ENCODE measurements around the gene NRXN3.

- no peak for TF ChIP-seq CTCF (IDR thresholded peaks at IDR 0.05)
- no peak for TF ChIP-seq POLR2A (IDR thresholded peaks at IDR 0.05)
Observed at GRCh38 chr14:79588398-79588797, 1418.2 kb downstream of the NRXN3 start.

All from heart left ventricle (tissue), 13 donors.